Panc1 (cell line): ENCODE results near the gene CCDC15.
"Not testable (repeated sequence)": the region's sequence is repeated elsewhere in the genome, so short reads cannot be mapped to it uniquely, and the experiment has no call there.

ENCODE experiments used
- POLR2AphosphoS5 ChIP-seq: IDR thresholded peaks from 2 replicates; pipeline ENCODE4 v1.6.1; 2012; ENCODE audit warnings: mild to moderate bottlenecking, low read depth, low read length, moderate library complexity
- SIN3A ChIP-seq: IDR thresholded peaks from 2 replicates; pipeline ENCODE4 v1.6.1; 2012; ENCODE audit warnings: low read depth, mild to moderate bottlenecking, low read length, moderate library complexity, borderline replicate concordance; ENCODE audit not compliant: insufficient read depth
- TCF7L2 ChIP-seq: IDR thresholded peaks from 2 replicates; pipeline ENCODE4 v1.6.1; 2011; ENCODE audit warnings: mild to moderate bottlenecking, low read depth, low read length, inconsistent platforms
- TF ChIP-seq, protein P1 (sequence below): fragments of 450-650 bp; IDR thresholded peaks from 2 replicates; pipeline ENCODE4 v1.5.1; 2017; ENCODE audit warnings: mild to moderate bottlenecking

DNA sequence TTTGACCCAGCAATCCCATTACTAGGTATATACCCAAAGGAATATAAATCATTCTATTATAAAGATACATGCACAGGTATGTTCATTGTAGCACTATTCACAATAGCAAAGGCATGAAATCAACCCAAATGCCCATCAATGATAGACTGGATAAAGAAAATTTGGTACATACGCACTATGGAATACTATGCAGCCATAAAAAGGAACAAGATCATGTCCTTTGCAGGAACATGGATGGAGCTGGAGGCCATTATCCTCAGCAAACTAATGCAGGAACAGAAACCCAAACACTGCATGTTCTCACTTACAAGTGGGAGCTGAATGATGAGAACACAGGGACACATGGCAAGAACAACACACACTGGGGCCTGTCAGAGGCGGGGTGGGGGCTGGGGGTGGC, 102.1 kb downstream of the CCDC15 start:
- TF ChIP-seq, protein P1, sequence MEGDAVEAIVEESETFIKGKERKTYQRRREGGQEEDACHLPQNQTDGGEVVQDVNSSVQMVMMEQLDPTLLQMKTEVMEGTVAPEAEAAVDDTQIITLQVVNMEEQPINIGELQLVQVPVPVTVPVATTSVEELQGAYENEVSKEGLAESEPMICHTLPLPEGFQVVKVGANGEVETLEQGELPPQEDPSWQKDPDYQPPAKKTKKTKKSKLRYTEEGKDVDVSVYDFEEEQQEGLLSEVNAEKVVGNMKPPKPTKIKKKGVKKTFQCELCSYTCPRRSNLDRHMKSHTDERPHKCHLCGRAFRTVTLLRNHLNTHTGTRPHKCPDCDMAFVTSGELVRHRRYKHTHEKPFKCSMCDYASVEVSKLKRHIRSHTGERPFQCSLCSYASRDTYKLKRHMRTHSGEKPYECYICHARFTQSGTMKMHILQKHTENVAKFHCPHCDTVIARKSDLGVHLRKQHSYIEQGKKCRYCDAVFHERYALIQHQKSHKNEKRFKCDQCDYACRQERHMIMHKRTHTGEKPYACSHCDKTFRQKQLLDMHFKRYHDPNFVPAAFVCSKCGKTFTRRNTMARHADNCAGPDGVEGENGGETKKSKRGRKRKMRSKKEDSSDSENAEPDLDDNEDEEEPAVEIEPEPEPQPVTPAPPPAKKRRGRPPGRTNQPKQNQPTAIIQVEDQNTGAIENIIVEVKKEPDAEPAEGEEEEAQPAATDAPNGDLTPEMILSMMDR, result not testable (repeated sequence)
- not testable (repeated sequence) for TF ChIP-seq POLR2AphosphoS5, TCF7L2, SIN3A
